Upper lobe of left lung (tissue), 6 donors: ENCODE results near the gene STIMATE. TPM values are rescaled to one million over a fixed set of nuclear protein-coding genes. Genes with fewer than 3 reads are reported as not detected.

ENCODE experiments used
- ATAC-seq, 2 donors: fragments of 200-7000 bp; cut with Tn5 transposase; one replicate each; pipeline ENCODE4 v1.9.1; 2022; ENCODE audit warnings: mild to moderate bottlenecking in 2 of 2, moderate library complexity in 2 of 2; ENCODE audit not compliant: low FRiP score in 2 of 2
- DNase-seq, 2 donors: peaks; one replicate each; pipeline ENCODE4 v3.0.0-alpha.2; 2019 to 2020
- H3K27ac ChIP-seq, 4 donors: fragments of 200-600 bp; sonication (generic); one replicate each; pipeline ENCODE4 v1.5.1; 2016 to 2019
- H3K27me3 ChIP-seq, 4 donors: fragments of 200-600 bp; sonication (generic); one replicate each; pipeline ENCODE4 v1.5.1; 2017 to 2019
- H3K36me3 ChIP-seq, 4 donors: fragments of 200-600 bp; sonication (generic); one replicate each; pipeline ENCODE4 v1.5.1; 2016 to 2019
- H3K4me1 ChIP-seq, 4 donors: fragments of 200-600 bp; sonication (generic); one replicate each; pipeline ENCODE4 v1.5.1; 2018 to 2019
- H3K4me3 ChIP-seq, 4 donors: fragments of 200-600 bp; sonication (generic); one replicate each; pipeline ENCODE4 v1.5.1; 2017 to 2019; ENCODE audit warnings: mild to moderate bottlenecking in 2 of 4, moderate library complexity in 1 of 4
- H3K9me3 ChIP-seq, 4 donors: fragments of 200-600 bp; sonication (generic); one replicate each; pipeline ENCODE4 v1.5.1; 2018 to 2019
- EP300 ChIP-seq, 4 donors: sonication (generic); formaldehyde crosslinking; IDR thresholded peaks; one replicate each; pipeline ENCODE4 v1.5.1; 2017; ENCODE audit warnings: antibody characterized with exemption in 4 of 4, control low read depth in 2 of 4
- POLR2A ChIP-seq, 4 donors: fragments of 450-650 bp; IDR thresholded peaks; one replicate each; pipeline ENCODE4 v1.5.1; 2016 to 2017; ENCODE audit warnings: antibody characterized with exemption in 4 of 4, mild to moderate bottlenecking in 2 of 4
- POLR2AphosphoS5 ChIP-seq, 2 donors: sonication (generic); formaldehyde crosslinking; IDR thresholded peaks; one replicate each; pipeline ENCODE4 v1.5.1; 2017; ENCODE audit warnings: antibody characterized with exemption in 2 of 2
- WGBS, 2 donors: methylation state at CpG; one replicate each; pipeline ENCODE4 v1.1.5; 2017 to 2018; 5-methylcytosine and 5-hydroxymethylcytosine counted together
- total RNA-seq, 6 donors: library from RNA; depleted of rRNA in 4 of 6; stranded (reverse); fragments of >200 nt in 4 of 6; gene quantifications; one replicate each; pipeline versions ENCODE4 v1.1.0 to v1.2.1, GENCODE V29; 2016 to 2021
- TF ChIP-seq, protein P1 (sequence below), 6 experiments: fragments of 450-650 bp in 4 of 6; fragments of 200-600 bp in 2 of 6; sonication (generic) in 2 of 6; IDR thresholded peaks; one replicate each; pipeline ENCODE4 v1.5.1; 2016 to 2019; ENCODE audit warnings: antibody characterized with exemption in 6 of 6
- donor health status: DM: no; HTN: no; CAD: no; lungs with moderate emphysema.
- donor health status: DM: no; HTN: yes; CAD: no; lungs with severe emphysema.

Gene STIMATE
- total RNA-seq, 6 donors from 2014 or later, result 39.7 to 87.0 (median 44.9) TPM

DNA sequence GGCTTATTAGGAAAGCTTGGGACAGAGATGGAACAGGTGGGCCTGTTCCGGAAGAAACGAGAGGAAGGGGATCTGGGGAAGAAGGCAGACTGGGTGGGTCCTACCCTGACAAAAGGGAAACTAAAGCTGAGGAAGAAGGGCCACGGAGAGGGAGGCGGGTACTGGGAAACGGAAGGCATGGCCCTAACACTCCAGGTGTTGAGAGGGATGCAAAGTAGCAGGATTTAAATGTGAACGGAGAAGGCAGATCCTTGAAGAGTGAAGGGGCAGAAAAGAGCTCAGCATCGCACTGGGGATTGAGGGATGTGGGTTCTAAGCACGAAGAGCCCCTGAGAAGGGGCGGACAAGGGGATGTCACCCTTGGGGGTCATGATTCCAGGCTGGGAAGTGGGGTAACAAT, 735 bp downstream of the STIMATE start:
- Histone ChIP-seq H3K27ac (peak overlapping the region; percentile 74 to 89 (median 76)), H3K36me3 (no peaks in the 10 kb centered on the region), H3K9me3 (no peaks in the 10 kb centered on the region), H3K4me3 (peak overlapping the region; percentile 79 to 98 (median 96)), H3K4me1 (peaks cover 44 to 55% (median 50%) of the 10 kb centered on the region in 4 donors), H3K27me3 (no peaks in the 10 kb centered on the region)
- WGBS, 2 donors, result 3 to 5% methylated on average over 9 of the region's 9 CpGs
- DNase-seq, result peak in 1 of 2 donors; percentile 61
- no peak for ATAC-seq
- no peak for TF ChIP-seq EP300 (IDR thresholded peaks at IDR 0.05)
- TF ChIP-seq POLR2A (IDR thresholded peaks at IDR 0.05), result no peak
- no peak for TF ChIP-seq POLR2AphosphoS5 (IDR thresholded peaks at IDR 0.05)
- TF ChIP-seq, protein P1, sequence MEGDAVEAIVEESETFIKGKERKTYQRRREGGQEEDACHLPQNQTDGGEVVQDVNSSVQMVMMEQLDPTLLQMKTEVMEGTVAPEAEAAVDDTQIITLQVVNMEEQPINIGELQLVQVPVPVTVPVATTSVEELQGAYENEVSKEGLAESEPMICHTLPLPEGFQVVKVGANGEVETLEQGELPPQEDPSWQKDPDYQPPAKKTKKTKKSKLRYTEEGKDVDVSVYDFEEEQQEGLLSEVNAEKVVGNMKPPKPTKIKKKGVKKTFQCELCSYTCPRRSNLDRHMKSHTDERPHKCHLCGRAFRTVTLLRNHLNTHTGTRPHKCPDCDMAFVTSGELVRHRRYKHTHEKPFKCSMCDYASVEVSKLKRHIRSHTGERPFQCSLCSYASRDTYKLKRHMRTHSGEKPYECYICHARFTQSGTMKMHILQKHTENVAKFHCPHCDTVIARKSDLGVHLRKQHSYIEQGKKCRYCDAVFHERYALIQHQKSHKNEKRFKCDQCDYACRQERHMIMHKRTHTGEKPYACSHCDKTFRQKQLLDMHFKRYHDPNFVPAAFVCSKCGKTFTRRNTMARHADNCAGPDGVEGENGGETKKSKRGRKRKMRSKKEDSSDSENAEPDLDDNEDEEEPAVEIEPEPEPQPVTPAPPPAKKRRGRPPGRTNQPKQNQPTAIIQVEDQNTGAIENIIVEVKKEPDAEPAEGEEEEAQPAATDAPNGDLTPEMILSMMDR (IDR thresholded peaks at IDR 0.05), result no peak

DNA sequence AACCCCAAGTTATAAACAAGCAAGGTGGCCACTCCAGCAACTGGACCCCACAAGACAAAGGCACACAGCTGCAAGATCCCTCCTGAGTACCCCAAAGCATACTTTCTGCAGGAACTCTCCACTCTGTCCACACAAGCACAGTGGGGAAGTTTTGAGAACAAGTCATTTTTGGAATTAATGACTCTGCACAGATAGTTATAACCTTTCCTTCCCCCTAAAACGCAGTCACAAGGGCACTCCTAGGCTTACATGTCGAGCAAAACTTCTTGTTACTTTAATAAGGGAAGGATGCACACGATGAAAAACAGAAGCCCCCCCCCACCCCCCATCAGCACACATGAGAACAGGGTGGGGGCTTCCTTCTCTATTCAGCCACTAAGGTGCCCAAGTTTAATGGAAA, 1.2 kb downstream of the STIMATE start:
- Histone ChIP-seq H3K27me3 (no peaks in the 10 kb centered on the region), H3K36me3 (no peaks in the 10 kb centered on the region), H3K27ac (peak overlapping the region in 3 of 4 donors; percentile 74 to 89 (median 75)), H3K4me1 (peaks cover 48 to 59% (median 54%) of the 10 kb centered on the region in 4 donors), H3K4me3 (peak overlapping the region in 3 of 4 donors; percentile 79 to 98 (median 95)), H3K9me3 (no peaks in the 10 kb centered on the region)
- WGBS, 2 donors, result 9 to 18% methylated on average over 3 of the region's 3 CpGs
- TF ChIP-seq POLR2A (IDR thresholded peaks at IDR 0.05) (no peak), EP300 (IDR thresholded peaks at IDR 0.05) (no peak), POLR2AphosphoS5 (IDR thresholded peaks at IDR 0.05) (no peak)
- TF ChIP-seq, protein P1 (IDR thresholded peaks at IDR 0.05), result no peak
- ATAC-seq, result no peak
- DNase-seq, result no peak

DNA sequence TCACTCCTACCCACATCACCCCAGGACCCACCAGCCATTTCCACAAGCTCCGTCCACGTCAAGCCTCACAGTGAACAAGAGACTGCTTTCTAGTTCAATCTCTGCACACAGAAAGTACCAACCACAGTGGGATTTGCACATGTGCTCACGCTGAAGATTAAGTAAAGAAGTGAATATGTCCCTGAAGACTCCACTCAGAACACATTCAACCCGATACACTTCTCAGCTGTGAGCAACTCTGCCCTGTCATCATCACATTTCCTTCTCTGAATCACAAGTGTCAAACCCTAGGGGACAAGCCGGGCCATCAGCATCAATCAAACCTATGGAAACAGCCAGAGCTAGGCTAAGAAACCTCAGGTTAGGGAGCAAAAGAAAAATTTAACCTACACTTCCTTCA, 1.9 kb downstream of the STIMATE start:
- Histone ChIP-seq H3K4me1 (peaks cover 54 to 67% (median 59%) of the 10 kb centered on the region in 4 donors), H3K9me3 (no peaks in the 10 kb centered on the region), H3K36me3 (no peaks in the 10 kb centered on the region), H3K27ac (peak overlapping the region in 1 of 4 donors; percentile 89), H3K27me3 (no peaks in the 10 kb centered on the region), H3K4me3 (no peak overlapping the region)
- DNase-seq, result no peak
- no peak for TF ChIP-seq EP300 (IDR thresholded peaks at IDR 0.05)
- no peak for ATAC-seq
- 63 to 67% methylated on average over 5 of the region's 5 CpGs for WGBS, 2 donors

DNA sequence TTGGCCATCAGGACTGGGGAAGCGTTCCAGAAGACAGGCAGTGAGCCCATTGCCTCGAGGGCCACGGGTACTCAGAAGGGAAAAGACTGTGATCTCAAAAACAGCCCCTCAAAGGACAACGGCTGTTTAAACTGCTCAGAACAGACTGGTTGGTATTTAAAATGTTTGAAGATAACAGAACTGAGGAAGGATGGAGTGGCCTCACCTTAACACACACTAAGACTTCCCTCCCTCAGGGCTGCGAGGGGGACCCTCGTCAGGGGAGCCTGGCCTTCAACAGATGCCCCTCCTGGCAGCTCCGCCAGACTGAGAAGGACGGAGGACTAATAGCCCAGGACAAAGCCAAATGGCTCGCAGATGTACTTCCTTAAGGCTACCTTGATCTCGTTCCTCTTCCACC, 2.6 kb downstream of the STIMATE start:
- Histone ChIP-seq H3K27ac (peak overlapping the region in 1 of 4 donors; percentile 89), H3K27me3 (no peaks in the 10 kb centered on the region), H3K4me3 (no peak overlapping the region), H3K36me3 (no peaks in the 10 kb centered on the region), H3K9me3 (no peaks in the 10 kb centered on the region), H3K4me1 (peaks cover 58 to 73% (median 64%) of the 10 kb centered on the region in 4 donors)
- no peak for ATAC-seq
- 70 to 74% methylated on average over 10 of the region's 10 CpGs for WGBS, 2 donors
- no peak for TF ChIP-seq POLR2A (IDR thresholded peaks at IDR 0.05)
- TF ChIP-seq, protein P1 (IDR thresholded peaks at IDR 0.05), result no peak
- no peak for TF ChIP-seq EP300 (IDR thresholded peaks at IDR 0.05)
- TF ChIP-seq POLR2AphosphoS5 (IDR thresholded peaks at IDR 0.05), result no peak
- no peak for DNase-seq

DNA sequence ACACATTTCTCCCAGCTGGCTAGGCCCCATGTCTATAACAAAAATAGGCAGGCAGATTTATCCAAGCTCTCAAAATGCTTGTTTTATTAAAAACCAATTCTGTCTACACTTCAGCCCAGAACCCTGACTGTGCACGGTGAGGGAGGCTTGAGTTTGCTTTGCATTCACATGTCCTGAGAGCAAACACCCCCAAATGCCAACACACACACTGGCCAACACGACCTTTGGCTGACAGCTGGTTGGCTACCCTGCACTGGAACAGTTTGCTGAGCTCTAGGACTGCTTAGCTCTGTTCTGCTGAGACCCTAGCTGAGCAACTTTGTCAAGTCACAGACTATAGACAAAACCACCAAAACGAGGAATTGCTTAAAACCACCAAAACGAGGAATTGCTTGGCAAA, 3.6 kb downstream of the STIMATE start:
- no peak for TF ChIP-seq POLR2AphosphoS5 (IDR thresholded peaks at IDR 0.05)
- no peak for TF ChIP-seq POLR2A (IDR thresholded peaks at IDR 0.05)
- no peak for TF ChIP-seq EP300 (IDR thresholded peaks at IDR 0.05)
- TF ChIP-seq, protein P1 (IDR thresholded peaks at IDR 0.05), result no peak
- no peaks in the 10 kb centered on the region for H3K9me3 ChIP-seq
- ATAC-seq (no peak), DNase-seq (no peak)
- WGBS, 2 donors, result 42 to 58% methylated on average over 4 of the region's 4 CpGs
- no peak overlapping the region for H3K4me3 ChIP-seq
- H3K4me1 ChIP-seq, result peaks cover 58 to 74% (median 64%) of the 10 kb centered on the region in 4 donors
- H3K36me3 ChIP-seq, result no peaks in the 10 kb centered on the region
- H3K27me3 ChIP-seq, result no peaks in the 10 kb centered on the region
- H3K27ac ChIP-seq, result peak overlapping the region; percentile 28 to 89 (median 62)
